Testis (tissue), 3 donors: ENCODE data around the gene TERT. TPM values are rescaled to one million over a fixed set of nuclear protein-coding genes. Genes with fewer than 3 reads are reported as not detected.

Experiments
- DNase-seq: peaks from one replicate; pipeline ENCODE4 v3.0.0-alpha.2; 2019
- H3K27ac ChIP-seq, 2 donors: fragments of 200-600 bp; sonication (generic); one replicate each; pipeline ENCODE4 v1.5.1; 2019
- H3K27me3 ChIP-seq: fragments of 200-600 bp; sonication (generic); one replicate; pipeline ENCODE4 v1.5.1; 2019
- H3K36me3 ChIP-seq: fragments of 200-600 bp; sonication (generic); one replicate; pipeline ENCODE4 v1.5.1; 2017; ENCODE audit warnings: low read depth; ENCODE audit errors: missing control alignments
- H3K4me1 ChIP-seq: fragments of 200-600 bp; sonication (generic); one replicate; pipeline ENCODE4 v1.5.1; 2019
- H3K4me3 ChIP-seq, 2 donors: fragments of 200-600 bp; sonication (generic); one replicate each; pipeline ENCODE4 v1.5.1; 2017 to 2019
- H3K9me3 ChIP-seq: fragments of 200-600 bp; sonication (generic); one replicate; pipeline ENCODE4 v1.5.1; 2017
- CTCF ChIP-seq, 3 experiments: fragments of 450-650 bp in 2 of 3; fragments of 200-600 bp in 1 of 3; sonication (generic) in 1 of 3; IDR thresholded peaks; one replicate each; pipeline ENCODE4 v1.5.1; 2016 to 2019; ENCODE audit warnings: antibody characterized with exemption in 3 of 3, mild to moderate bottlenecking in 2 of 3, moderate library complexity in 1 of 3
- POLR2A ChIP-seq: fragments of 450-650 bp; IDR thresholded peaks from one replicate; pipeline ENCODE4 v1.6.1; 2017; ENCODE audit warnings: antibody characterized with exemption, mild to moderate bottlenecking, moderate library complexity
- WGBS, 2 donors: methylation state at CpG; one replicate each; pipeline ENCODE4 v1.1.5; 2018; 5-methylcytosine and 5-hydroxymethylcytosine counted together
- intact Hi-C: fragments of 100-400 bp; cut with DNase I; formaldehyde crosslinking; loops from one replicate; pipeline ENCODE4 v1.15.1; 2023; ENCODE audit warnings: low total_unique reads
- polyA plus RNA-seq: library from polyadenylated mRNA; stranded (reverse); fragments of 350-450 nt; fragmentation: Illumina TruSeq; extraction: RNeasy Lipid Tissue Mini Kit (QIAGEN cat#74804); gene quantifications from one replicate; pipeline ENCODE4 v1.2.3, GENCODE V29; 2014; ENCODE audit warnings: low read depth, low replicate concordance; ENCODE audit not compliant: insufficient read depth
- total RNA-seq, 2 donors: library from RNA; depleted of rRNA; stranded (reverse); fragments of >200 nt; gene quantifications; one replicate each; pipeline ENCODE4 v1.2.3, GENCODE V29; 2016

Gene TERT
- total and polyA plus RNA-seq, 3 donors from 2014 or later, result 2.1 to 5.5 (median 4.4) TPM

- Histone ChIP-seq H3K4me1 (no peaks in the 10 kb centered on the region), H3K27me3 (no peaks in the 10 kb centered on the region), H3K9me3 (no peaks in the 10 kb centered on the region), H3K4me3 (no peak overlapping the region), H3K36me3 (no peaks in the 10 kb centered on the region), H3K27ac (no peak overlapping the region)
- DNase-seq, result no peak
- TF ChIP-seq CTCF (IDR thresholded peaks at IDR 0.05) (no peak), POLR2A (no peak)
- intact Hi-C loops, result no loop called here
- 86 to 96% methylated on average over 13 to 19 of the region's 19 CpGs for WGBS, 2 donors
Observed at GRCh38 chr5:1220831-1221230, 74.0 kb downstream of the TERT start.

GRCh38 chr5:1220351-1220750 lies 74.5 kb downstream of the TERT start:
- Histone ChIP-seq H3K27me3 (no peaks in the 10 kb centered on the region), H3K4me3 (no peak overlapping the region), H3K4me1 (no peaks in the 10 kb centered on the region), H3K27ac (no peak overlapping the region), H3K36me3 (no peaks in the 10 kb centered on the region), H3K9me3 (no peaks in the 10 kb centered on the region)
- no peak for DNase-seq
- TF ChIP-seq POLR2A, result no peak
- TF ChIP-seq CTCF (IDR thresholded peaks at IDR 0.05), result no peak
- 91 to 92% methylated on average over 9 of the region's 9 CpGs for WGBS, 2 donors
- intact Hi-C loops, result no loop called here

GRCh38 chr5:1219768-1220100 lies 75.1 kb downstream of the TERT start:
- intact Hi-C loops, result no loop called here

GRCh38 chr5:1219098-1219767 lies 75.6 kb downstream of the TERT start:
- intact Hi-C loops, result no loop called here
- no peak overlapping the region for H3K4me3 ChIP-seq
- H3K36me3 ChIP-seq, result no peaks in the 10 kb centered on the region
- no peaks in the 10 kb centered on the region for H3K9me3 ChIP-seq
- TF ChIP-seq POLR2A (no peak), CTCF (IDR thresholded peaks at IDR 0.05) (no peak)
- 79 to 82% methylated on average over 16 to 38 of the region's 38 CpGs for WGBS, 2 donors
- H3K27ac ChIP-seq, result no peak overlapping the region
- DNase-seq, result no peak
- H3K27me3 ChIP-seq, result no peaks in the 10 kb centered on the region
- H3K4me1 ChIP-seq, result no peaks in the 10 kb centered on the region

More at GRCh38 chr5:1219768-1220100, 75.1 kb downstream of the TERT start:
- Histone ChIP-seq H3K4me3 (no peak overlapping the region), H3K27ac (no peak overlapping the region), H3K27me3 (no peaks in the 10 kb centered on the region), H3K36me3 (no peaks in the 10 kb centered on the region), H3K4me1 (no peaks in the 10 kb centered on the region), H3K9me3 (no peaks in the 10 kb centered on the region)
- TF ChIP-seq POLR2A (no peak), CTCF (IDR thresholded peaks at IDR 0.05) (no peak)
- 83 to 87% methylated on average over 11 of the region's 11 CpGs for WGBS, 2 donors
- DNase-seq, result no peak
